Ovary (tissue), 9 donors: Measurements from ENCODE around the gene OTOP2. TPM values are rescaled to one million over a fixed set of nuclear protein-coding genes. Genes with fewer than 3 reads are reported as not detected.

ENCODE experiments used
- DNase-seq, 5 donors: peaks; one replicate each; pipeline ENCODE4 v3.0.0-alpha.2; 2019 to 2020
- H3K27ac ChIP-seq, 2 donors: fragments of 200-600 bp; one replicate each; pipeline versions ENCODE4 v1.5.1 to v1.8.0; 2019 to 2022
- H3K27me3 ChIP-seq: fragments of 200-600 bp; one replicate; pipeline ENCODE4 v1.8.0; 2022
- H3K36me3 ChIP-seq: fragments of 200-600 bp; sonication (generic); one replicate; pipeline ENCODE4 v1.5.1; 2019
- H3K4me1 ChIP-seq: one replicate; pipeline ENCODE4 v1.8.1; 2013; ENCODE audit warnings: mild to moderate bottlenecking, moderate library complexity; ENCODE audit not compliant: insufficient read depth
- H3K4me3 ChIP-seq: fragments of 200-600 bp; sonication (generic); one replicate; pipeline ENCODE4 v1.5.1; 2017
- H3K9me3 ChIP-seq, 2 donors: fragments of 200-600 bp in 1 of 2; sonication (generic) in 1 of 2; one replicate each; pipeline versions ENCODE4 v1.5.1 to v1.8.1; 2013 to 2019; ENCODE audit warnings: mild to moderate bottlenecking in 1 of 2, moderate library complexity in 1 of 2
- EP300 ChIP-seq: sonication (generic); formaldehyde crosslinking; IDR thresholded peaks from one replicate; pipeline ENCODE4 v1.6.1; 2017; ENCODE audit warnings: antibody characterized with exemption
- POLR2A ChIP-seq: fragments of 450-650 bp; IDR thresholded peaks from one replicate; pipeline ENCODE4 v1.6.1; 2017; ENCODE audit warnings: antibody characterized with exemption, mild to moderate bottlenecking, moderate library complexity
- WGBS, 3 donors: extraction: QIAGEN DNeasy Blood & Tissue Kit in 1 of 3; methylation state at CpG; one replicate each; pipeline versions ENCODE4 v1.1.5 to v1.1.7; 2013 to 2017; 5-methylcytosine and 5-hydroxymethylcytosine counted together
- intact Hi-C, 4 donors: fragments of 100-400 bp; cut with DNase I; formaldehyde crosslinking; loops; one replicate each; pipeline versions ENCODE4 v1.11.0 to v1.15.1; 2022 to 2023
- polyA plus RNA-seq, 2 donors: library from polyadenylated mRNA; stranded (reverse); fragments of 200-250 nt in 1 of 2; fragments of 350-450 nt in 1 of 2; fragmentation: Illumina TruSeq in 1 of 2; extraction: RNeasy Lipid Tissue Mini Kit (QIAGEN cat#74804) in 1 of 2; gene quantifications; one replicate each; pipeline ENCODE4 v1.2.3, GENCODE V29; 2013 to 2014
- total RNA-seq, 7 donors: library from RNA; depleted of rRNA in 2 of 7; stranded (reverse); fragments of >200 nt in 2 of 7; fragmentation: NEBNext Ultra II Directional in 3 of 7; extraction: Animal tissue kit (Norgen Biotek cat#: 25700) in 3 of 7; gene quantifications; one replicate each; pipeline versions ENCODE4 v1.1.0 to v1.2.4, GENCODE V29; 2016 to 2023
- TF ChIP-seq, protein P1 (sequence below), 3 donors: fragments of 450-650 bp in 2 of 3; fragments of 200-600 bp in 1 of 3; IDR thresholded peaks; one replicate each; pipeline versions ENCODE4 v1.5.1 to v1.8.0; 2016 to 2022; ENCODE audit warnings: antibody characterized with exemption in 3 of 3, mild to moderate bottlenecking in 1 of 3
- donor health status: DM: no; HTN: no; CAD: no; lungs with moderate emphysema.
- donor health status: DM: no; HTN: no; CAD: no.
- donor health status: Bipolar disorder and iron deficiency.
- donor health status: DM: yes; HTN: yes; CAD: no.
- donor health status: DM: no; HTN: no; CAD: no.
- donor health status: DM: yes; HTN: yes; CAD: no.

Gene OTOP2
- total and polyA plus RNA-seq, 9 donors: not detected

- Histone ChIP-seq H3K4me1 (no peaks in the 10 kb centered on the region), H3K4me3 (no peak overlapping the region), H3K9me3 (no peaks in the 10 kb centered on the region), H3K27ac (no peak overlapping the region), H3K27me3 (no peaks in the 10 kb centered on the region), H3K36me3 (no peaks in the 10 kb centered on the region)
- intact Hi-C loops: no loop called here
- WGBS, 3 donors: 90 to 92% (median 91%) methylated on average over 11 of the region's 11 CpGs
- DNase-seq: no peak
- TF ChIP-seq EP300: no peak
- TF ChIP-seq POLR2A: no peak
- TF ChIP-seq, protein P1, sequence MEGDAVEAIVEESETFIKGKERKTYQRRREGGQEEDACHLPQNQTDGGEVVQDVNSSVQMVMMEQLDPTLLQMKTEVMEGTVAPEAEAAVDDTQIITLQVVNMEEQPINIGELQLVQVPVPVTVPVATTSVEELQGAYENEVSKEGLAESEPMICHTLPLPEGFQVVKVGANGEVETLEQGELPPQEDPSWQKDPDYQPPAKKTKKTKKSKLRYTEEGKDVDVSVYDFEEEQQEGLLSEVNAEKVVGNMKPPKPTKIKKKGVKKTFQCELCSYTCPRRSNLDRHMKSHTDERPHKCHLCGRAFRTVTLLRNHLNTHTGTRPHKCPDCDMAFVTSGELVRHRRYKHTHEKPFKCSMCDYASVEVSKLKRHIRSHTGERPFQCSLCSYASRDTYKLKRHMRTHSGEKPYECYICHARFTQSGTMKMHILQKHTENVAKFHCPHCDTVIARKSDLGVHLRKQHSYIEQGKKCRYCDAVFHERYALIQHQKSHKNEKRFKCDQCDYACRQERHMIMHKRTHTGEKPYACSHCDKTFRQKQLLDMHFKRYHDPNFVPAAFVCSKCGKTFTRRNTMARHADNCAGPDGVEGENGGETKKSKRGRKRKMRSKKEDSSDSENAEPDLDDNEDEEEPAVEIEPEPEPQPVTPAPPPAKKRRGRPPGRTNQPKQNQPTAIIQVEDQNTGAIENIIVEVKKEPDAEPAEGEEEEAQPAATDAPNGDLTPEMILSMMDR (IDR thresholded peaks at IDR 0.05): no peak
These were observed 7.2 kb upstream of the OTOP2 start for GRCh38 chr17:74916851-74917199.

- no peak for DNase-seq
- no peaks in the 10 kb centered on the region for H3K27me3 ChIP-seq
- intact Hi-C loops: no loop called here
These were observed 6.6 kb upstream of the OTOP2 start for GRCh38 chr17:74917430-74917829.

DNA sequence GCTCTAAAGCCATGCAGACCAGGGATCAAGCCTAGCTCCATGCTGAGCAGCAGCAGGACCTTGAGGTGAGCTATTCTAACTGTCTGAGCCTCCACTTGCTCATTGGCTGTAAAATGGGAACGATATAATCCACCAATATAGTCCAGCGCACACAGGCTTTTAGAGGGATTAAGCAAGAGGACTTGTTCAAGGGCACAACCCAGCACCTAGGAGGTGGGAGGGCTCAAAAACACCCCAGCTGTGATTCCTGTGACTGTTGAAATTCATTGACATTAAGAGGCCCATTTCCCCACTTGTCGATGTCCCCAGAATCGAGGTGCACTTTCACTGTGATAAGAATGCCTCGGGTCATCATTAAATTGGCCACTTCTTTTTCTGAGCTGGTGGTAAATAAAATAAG, 5.2 kb upstream of the OTOP2 start:
- peaks cover 6% of the 10 kb centered on the region for H3K4me1 ChIP-seq
- no peak for DNase-seq
- H3K27me3 ChIP-seq: no peaks in the 10 kb centered on the region
- 68 to 82% (median 79%) methylated on average over 5 of the region's 5 CpGs for WGBS, 3 donors
- H3K4me3 ChIP-seq: no peak overlapping the region
- no peaks in the 10 kb centered on the region for H3K9me3 ChIP-seq
- no peak overlapping the region for H3K27ac ChIP-seq
- intact Hi-C loops: no loop called here
- TF ChIP-seq EP300: no peak
- TF ChIP-seq POLR2A: no peak
- TF ChIP-seq, protein P1 (IDR thresholded peaks at IDR 0.05): no peak
- no peaks in the 10 kb centered on the region for H3K36me3 ChIP-seq

More at GRCh38 chr17:74917430-74917829, 6.6 kb upstream of the OTOP2 start:
- no peaks in the 10 kb centered on the region for H3K4me1 ChIP-seq
- TF ChIP-seq, protein P1 (IDR thresholded peaks at IDR 0.05): no peak
- no peak for TF ChIP-seq EP300
- TF ChIP-seq POLR2A: no peak
- no peaks in the 10 kb centered on the region for H3K36me3 ChIP-seq
- no peak overlapping the region for H3K27ac ChIP-seq
- no peak overlapping the region for H3K4me3 ChIP-seq
- H3K9me3 ChIP-seq: no peaks in the 10 kb centered on the region
- 53 to 60% (median 59%) methylated on average over 10 of the region's 10 CpGs for WGBS, 3 donors

GRCh38 chr17:74919440-74920305, 4.4 kb upstream of the OTOP2 start:
- intact Hi-C loops: no loop called here
- WGBS, 3 donors: 78 to 85% (median 84%) methylated on average over 44 to 67 of the region's 67 CpGs
- TF ChIP-seq POLR2A (no peak), EP300 (no peak)
- TF ChIP-seq, protein P1 (IDR thresholded peaks at IDR 0.05): no peak
- H3K27me3 ChIP-seq: no peaks in the 10 kb centered on the region
- no peak overlapping the region for H3K27ac ChIP-seq
- H3K4me1 ChIP-seq: peaks cover 6% of the 10 kb centered on the region
- no peaks in the 10 kb centered on the region for H3K36me3 ChIP-seq
- no peak for DNase-seq
- H3K9me3 ChIP-seq: no peaks in the 10 kb centered on the region
- H3K4me3 ChIP-seq: no peak overlapping the region
